Panc1 (cell line): Measurements from ENCODE around the gene CPT1B.

Experiments used
- POLR2AphosphoS5 ChIP-seq: IDR thresholded peaks from 2 replicates; pipeline ENCODE4 v1.6.1; 2012; ENCODE audit warnings: mild to moderate bottlenecking, low read depth, low read length, moderate library complexity
- SIN3A ChIP-seq: IDR thresholded peaks from 2 replicates; pipeline ENCODE4 v1.6.1; 2012; ENCODE audit warnings: low read depth, mild to moderate bottlenecking, low read length, moderate library complexity, borderline replicate concordance; ENCODE audit not compliant: insufficient read depth
- TF ChIP-seq, protein P1 (sequence below): fragments of 450-650 bp; IDR thresholded peaks from 2 replicates; pipeline ENCODE4 v1.5.1; 2017; ENCODE audit warnings: mild to moderate bottlenecking
- TF ChIP-seq, protein P2 (sequence below), 2 experiments: IDR thresholded peaks; 2 replicates each; pipeline ENCODE4 v1.6.1; 2011 to 2012; ENCODE audit warnings: low read depth in 2 of 2, control low read depth in 1 of 2, low read length in 1 of 2, mild to moderate bottlenecking in 1 of 2, moderate library complexity in 1 of 2; ENCODE audit not compliant: insufficient read depth in 1 of 2

DNA sequence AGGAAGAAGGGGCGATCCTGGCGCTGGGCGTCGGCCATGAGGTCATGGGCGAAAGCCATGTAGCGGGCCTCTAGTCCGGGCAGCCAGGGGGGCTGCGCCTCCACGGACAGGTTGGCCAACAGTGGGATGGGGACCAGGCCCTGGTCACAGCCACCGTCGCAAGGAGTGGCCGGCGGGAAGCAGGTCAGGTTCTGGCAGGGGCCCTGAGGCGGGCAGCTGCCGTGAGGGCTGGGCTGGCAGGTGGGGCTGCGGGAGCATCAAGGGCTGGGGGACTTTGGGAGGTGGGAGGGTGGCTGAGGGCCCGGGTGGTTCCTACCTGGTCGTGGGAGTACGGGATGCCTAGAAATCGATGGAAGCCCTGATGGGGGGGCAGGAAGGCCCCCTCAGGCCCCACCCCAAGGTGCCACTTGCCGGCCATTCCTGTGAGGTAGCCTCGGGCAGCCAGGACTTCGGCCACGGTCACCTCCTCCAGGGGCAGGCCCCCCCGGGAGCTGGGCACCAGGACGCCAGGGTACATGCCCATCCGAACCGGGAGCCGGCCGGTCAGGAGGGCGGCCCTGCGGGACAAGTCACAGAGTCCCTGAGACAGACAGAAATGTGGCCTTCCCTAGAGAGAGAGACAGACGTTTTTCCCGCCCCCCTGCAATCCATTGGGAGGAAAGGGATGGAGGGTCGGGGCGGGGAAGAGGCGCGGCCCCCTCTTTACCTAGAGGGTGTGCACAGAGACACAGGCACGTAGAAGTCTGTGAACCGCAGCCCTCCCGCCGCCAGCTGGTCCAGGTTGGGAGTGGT is 48.8 kb upstream of the CPT1B start:
- TF ChIP-seq, protein P1, sequence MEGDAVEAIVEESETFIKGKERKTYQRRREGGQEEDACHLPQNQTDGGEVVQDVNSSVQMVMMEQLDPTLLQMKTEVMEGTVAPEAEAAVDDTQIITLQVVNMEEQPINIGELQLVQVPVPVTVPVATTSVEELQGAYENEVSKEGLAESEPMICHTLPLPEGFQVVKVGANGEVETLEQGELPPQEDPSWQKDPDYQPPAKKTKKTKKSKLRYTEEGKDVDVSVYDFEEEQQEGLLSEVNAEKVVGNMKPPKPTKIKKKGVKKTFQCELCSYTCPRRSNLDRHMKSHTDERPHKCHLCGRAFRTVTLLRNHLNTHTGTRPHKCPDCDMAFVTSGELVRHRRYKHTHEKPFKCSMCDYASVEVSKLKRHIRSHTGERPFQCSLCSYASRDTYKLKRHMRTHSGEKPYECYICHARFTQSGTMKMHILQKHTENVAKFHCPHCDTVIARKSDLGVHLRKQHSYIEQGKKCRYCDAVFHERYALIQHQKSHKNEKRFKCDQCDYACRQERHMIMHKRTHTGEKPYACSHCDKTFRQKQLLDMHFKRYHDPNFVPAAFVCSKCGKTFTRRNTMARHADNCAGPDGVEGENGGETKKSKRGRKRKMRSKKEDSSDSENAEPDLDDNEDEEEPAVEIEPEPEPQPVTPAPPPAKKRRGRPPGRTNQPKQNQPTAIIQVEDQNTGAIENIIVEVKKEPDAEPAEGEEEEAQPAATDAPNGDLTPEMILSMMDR = no peak
- TF ChIP-seq, protein P2, sequence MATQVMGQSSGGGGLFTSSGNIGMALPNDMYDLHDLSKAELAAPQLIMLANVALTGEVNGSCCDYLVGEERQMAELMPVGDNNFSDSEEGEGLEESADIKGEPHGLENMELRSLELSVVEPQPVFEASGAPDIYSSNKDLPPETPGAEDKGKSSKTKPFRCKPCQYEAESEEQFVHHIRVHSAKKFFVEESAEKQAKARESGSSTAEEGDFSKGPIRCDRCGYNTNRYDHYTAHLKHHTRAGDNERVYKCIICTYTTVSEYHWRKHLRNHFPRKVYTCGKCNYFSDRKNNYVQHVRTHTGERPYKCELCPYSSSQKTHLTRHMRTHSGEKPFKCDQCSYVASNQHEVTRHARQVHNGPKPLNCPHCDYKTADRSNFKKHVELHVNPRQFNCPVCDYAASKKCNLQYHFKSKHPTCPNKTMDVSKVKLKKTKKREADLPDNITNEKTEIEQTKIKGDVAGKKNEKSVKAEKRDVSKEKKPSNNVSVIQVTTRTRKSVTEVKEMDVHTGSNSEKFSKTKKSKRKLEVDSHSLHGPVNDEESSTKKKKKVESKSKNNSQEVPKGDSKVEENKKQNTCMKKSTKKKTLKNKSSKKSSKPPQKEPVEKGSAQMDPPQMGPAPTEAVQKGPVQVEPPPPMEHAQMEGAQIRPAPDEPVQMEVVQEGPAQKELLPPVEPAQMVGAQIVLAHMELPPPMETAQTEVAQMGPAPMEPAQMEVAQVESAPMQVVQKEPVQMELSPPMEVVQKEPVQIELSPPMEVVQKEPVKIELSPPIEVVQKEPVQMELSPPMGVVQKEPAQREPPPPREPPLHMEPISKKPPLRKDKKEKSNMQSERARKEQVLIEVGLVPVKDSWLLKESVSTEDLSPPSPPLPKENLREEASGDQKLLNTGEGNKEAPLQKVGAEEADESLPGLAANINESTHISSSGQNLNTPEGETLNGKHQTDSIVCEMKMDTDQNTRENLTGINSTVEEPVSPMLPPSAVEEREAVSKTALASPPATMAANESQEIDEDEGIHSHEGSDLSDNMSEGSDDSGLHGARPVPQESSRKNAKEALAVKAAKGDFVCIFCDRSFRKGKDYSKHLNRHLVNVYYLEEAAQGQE (IDR thresholded peaks at IDR 0.05; ENCODE audit: insufficient read depth in 1 of 2, low read depth in 2 of 2, low read length in 1 of 2) = no peak
- no peak for TF ChIP-seq POLR2AphosphoS5
- no peak for TF ChIP-seq SIN3A
